GM12873 (cell line): ENCODE data around the gene RAI1.

Experiments
- TF ChIP-seq, protein P1 (sequence below): IDR thresholded peaks from 2 replicates; pipeline ENCODE4 v1.5.1; 2012; ENCODE audit warnings: low read depth, mild to moderate bottlenecking, moderate library complexity, low read length, control low read depth; ENCODE audit not compliant: insufficient read depth; ENCODE audit errors: missing control alignments

The RAI1 gene

DNA sequence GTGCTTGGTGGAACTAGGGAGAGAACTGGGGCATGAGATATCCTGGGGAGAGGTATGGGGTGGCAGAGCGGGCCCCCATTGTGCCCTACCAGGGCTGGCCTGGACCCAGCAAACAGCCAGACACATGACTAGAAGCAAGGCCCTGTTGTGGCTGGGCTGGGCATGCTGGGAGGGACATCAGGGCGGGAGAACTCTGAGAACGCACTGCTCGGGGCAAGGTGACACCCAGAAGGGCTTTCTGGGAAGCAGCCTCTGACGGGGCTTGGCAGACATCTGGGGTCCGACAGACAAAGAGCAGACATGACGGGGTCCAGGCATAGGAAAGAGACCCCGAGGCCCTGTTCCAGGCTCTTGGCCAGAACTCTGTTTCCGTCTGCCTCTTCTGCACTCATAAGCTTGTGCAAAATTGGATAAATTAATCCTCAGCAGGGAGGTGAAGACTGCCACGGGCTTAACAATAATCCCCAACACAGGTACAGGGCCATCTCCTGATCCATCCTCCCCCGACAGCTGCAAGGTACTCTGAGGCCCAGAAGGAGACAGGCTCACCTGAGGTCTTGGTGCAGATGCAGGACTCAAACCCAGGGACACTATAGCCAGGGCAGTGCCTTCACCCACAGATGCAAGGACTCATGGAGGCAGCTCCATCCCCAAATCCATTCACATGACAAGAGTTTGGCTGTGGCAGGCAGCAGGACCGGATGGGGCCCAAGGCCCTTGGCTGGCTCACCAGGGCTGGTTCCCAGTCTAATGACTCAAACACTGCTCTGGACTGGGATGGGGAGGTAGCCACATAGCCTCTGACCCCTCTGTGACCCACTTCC, 150.2 kb downstream of the RAI1 start:
- TF ChIP-seq, protein P1, sequence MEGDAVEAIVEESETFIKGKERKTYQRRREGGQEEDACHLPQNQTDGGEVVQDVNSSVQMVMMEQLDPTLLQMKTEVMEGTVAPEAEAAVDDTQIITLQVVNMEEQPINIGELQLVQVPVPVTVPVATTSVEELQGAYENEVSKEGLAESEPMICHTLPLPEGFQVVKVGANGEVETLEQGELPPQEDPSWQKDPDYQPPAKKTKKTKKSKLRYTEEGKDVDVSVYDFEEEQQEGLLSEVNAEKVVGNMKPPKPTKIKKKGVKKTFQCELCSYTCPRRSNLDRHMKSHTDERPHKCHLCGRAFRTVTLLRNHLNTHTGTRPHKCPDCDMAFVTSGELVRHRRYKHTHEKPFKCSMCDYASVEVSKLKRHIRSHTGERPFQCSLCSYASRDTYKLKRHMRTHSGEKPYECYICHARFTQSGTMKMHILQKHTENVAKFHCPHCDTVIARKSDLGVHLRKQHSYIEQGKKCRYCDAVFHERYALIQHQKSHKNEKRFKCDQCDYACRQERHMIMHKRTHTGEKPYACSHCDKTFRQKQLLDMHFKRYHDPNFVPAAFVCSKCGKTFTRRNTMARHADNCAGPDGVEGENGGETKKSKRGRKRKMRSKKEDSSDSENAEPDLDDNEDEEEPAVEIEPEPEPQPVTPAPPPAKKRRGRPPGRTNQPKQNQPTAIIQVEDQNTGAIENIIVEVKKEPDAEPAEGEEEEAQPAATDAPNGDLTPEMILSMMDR: no peak

DNA sequence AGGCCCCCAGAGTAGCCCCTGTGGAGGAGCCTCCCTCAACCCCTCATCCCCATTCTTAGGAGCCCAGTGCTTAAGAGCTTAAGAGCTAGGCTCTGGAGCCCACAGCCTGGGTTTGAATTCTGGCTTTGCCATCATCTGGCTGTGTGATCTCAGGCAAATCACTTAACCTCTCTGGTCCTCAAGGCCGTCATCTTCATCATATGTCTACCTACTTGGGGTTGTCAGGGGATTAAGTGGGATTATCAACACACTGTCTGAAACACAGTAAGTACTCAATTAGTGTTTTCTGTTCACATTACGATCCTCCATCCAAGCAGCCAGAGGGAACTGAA, 150.7 kb downstream of the RAI1 start:
- TF ChIP-seq, protein P1: no peak

DNA sequence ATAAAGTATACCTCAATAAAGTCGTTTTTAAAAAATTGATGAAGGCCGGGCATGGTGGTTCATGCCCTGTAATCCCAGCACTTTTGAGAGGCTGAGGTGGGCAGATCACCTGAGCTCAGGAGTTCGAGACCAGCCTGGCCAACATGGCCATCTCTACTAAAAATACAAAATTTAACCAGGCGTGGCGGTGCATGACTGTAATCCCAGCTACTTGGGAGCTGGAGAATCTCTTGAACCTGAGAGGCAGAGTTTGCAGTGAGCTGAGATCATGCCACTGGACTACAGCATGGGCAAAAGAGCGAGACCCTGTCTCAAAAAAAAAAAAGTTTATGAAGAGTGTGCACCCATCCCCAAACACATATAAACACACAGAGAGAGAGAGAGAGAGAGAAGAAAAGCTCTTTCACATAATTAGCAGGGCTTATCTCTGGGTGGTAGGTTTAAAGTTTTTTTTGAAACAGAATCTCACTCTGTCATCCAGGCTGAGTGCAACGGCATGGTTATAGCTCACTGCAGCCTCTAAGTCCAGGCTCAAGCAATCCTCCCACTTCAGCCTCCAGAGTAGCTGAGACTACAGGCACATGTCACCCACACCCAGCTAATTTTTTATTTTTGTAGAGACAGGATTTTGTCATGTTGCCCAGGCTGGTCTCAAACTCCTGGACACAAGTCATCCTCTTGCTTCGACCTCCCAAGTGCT, 152.6 kb downstream of the RAI1 start:
- TF ChIP-seq, protein P1: no peak

DNA sequence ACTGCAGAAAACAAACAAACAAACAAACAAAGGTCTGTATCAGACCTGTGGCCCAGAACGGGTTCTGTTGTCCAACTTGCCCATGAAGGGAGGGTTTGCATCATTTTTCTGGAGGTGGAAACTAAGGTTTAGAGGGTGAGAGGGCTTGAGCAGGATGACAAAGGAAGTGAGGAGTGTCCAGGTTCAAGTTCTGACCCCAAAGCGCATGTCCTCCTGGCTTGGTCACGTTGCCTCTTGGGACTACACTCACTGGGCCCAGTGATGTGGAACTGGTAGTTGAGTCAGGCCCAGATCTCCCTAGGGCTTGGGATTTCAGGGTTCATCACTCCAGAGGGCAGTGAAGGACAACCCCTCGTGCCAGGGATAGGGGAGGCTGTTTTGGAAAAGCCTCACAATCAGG, 153.7 kb downstream of the RAI1 start:
- TF ChIP-seq, protein P1: no peak

DNA sequence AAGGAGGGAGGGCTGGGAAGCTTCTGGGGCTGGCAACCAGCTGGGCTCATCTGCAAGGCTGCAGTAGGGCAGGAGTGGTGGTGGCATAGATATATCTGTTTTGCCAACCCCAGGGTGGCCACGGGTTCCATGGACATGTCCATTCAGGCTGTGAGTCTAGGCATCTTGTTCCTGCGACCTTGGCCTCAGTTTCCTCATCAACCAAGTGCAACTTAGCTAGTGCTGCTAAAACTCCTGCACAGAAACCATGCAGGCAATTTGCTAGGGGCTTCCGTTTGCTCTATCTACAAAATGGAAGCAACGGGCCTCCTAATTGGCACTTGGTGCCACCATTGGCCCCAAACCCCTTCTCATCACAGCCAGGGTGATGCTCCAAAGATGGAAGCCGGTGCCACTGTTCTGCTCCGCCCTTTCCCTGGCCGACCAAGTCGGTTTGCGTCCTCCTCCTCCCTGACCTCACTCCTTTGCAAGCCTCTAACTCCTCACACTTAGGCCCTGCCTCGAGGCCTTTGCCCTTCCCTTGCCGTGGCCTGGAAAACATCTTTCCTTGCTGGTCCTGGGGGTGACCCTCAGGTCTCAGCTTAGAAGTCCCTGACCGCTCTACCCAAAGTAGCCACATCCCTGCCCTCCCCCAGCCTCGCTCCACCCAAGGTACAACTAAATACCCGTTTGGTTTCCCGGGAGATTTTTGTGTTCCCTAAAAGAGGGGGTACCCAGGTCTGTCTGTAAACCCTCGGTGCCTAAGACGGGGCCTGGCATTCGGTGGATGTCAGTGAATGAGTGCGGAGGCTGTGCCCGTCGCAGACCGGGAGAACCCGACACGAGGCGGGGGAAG, 154.4 kb downstream of the RAI1 start:
- TF ChIP-seq, protein P1: no peak

DNA sequence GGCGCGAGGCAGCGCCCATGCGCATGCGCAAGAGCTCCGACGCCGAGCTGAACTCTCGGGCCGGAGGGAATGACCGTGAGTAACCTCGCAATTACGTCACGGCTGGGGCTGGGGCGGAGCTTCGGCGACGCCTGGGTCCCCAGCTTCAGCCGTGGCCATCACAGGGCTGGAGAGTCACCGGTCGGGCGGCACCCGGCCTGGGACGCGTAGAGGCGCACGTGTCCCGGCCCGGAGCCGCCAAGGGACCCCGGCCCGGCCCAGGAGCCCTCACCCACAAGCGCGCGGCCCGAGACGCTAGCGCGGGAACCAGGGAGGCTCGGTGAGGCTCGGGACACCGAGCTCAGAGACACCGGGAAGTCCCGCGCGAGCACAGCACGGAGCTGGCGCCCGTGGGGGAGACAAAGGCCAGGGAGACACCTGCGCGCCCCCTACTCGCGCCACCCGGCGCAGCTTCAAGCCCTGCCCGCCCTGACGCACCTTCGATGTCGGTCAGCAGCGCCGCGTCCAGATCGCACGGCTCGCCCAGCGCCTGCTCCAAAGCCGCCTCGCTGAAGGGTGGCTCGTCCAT, 155.1 kb downstream of the RAI1 start:
- TF ChIP-seq, protein P1: no peak
